HG03432 (cell line): ENCODE data around the gene LINS1.

ENCODE experiments used
- ATAC-seq: cut with Tn5 transposase; IDR thresholded peaks from one replicate; pipeline ENCODE4 v1.9.1; 2021; ENCODE audit warnings: mild to moderate bottlenecking, moderate library complexity; ENCODE audit not compliant: unreplicated experiment

LINS1 gene

GRCh38 chr15:100602064-100602822 is at the start of gene LINS1, which contains the start of gene ASB7:
LINS1 (minus strand) TSS chr15:100602184; CDS start chr15:100580842, 21,342 bp downstream.
ASB7 (plus strand) TSS chr15:100602589; CDS start chr15:100612217, 9,628 bp downstream.
- peak; percentile 89 for ATAC-seq

GRCh38 chr15:100651253-100651652 is 49.3 kb upstream of the LINS1 start:
- no peak for ATAC-seq

- no peak for ATAC-seq
These were observed 48.7 kb upstream of the LINS1 start for GRCh38 chr15:100650685-100651084.

- no peak for ATAC-seq
These were observed 47.0 kb upstream of the LINS1 start for GRCh38 chr15:100648951-100649350.

- no peak for ATAC-seq
These were observed 43.7 kb upstream of the LINS1 start for GRCh38 chr15:100645671-100646070.

- ATAC-seq = no peak
These were observed 41.0 kb upstream of the LINS1 start for GRCh38 chr15:100642950-100643338.

- ATAC-seq = no peak
These were observed 40.4 kb upstream of the LINS1 start for GRCh38 chr15:100642213-100642949.

- no peak for ATAC-seq
These were observed 36.3 kb upstream of the LINS1 start for GRCh38 chr15:100638177-100638730.

- no peak for ATAC-seq
These were observed 33.6 kb upstream of the LINS1 start for GRCh38 chr15:100635406-100636071.

GRCh38 chr15:100633763-100634075 is 31.7 kb upstream of the LINS1 start:
- no peak for ATAC-seq

GRCh38 chr15:100631831-100632230 is 29.8 kb upstream of the LINS1 start:
- no peak for ATAC-seq

GRCh38 chr15:100628746-100629145 is 26.8 kb upstream of the LINS1 start:
- ATAC-seq = no peak

- ATAC-seq = peak; percentile 80
These were observed 25.9 kb upstream of the LINS1 start for GRCh38 chr15:100627789-100628395.

GRCh38 chr15:100623301-100623700 is 21.3 kb upstream of the LINS1 start:
- ATAC-seq = no peak

GRCh38 chr15:100616700-100617099 is 14.7 kb upstream of the LINS1 start:
- no peak for ATAC-seq

GRCh38 chr15:100615801-100616200 is 13.8 kb upstream of the LINS1 start:
- ATAC-seq = no peak

- no peak for ATAC-seq
These were observed 12.9 kb upstream of the LINS1 start for GRCh38 chr15:100614918-100615317.

- ATAC-seq = no peak
These were observed 12.4 kb upstream of the LINS1 start for GRCh38 chr15:100614336-100614735.

- ATAC-seq = no peak
These were observed 11.2 kb upstream of the LINS1 start for GRCh38 chr15:100613208-100613607.

GRCh38 chr15:100612539-100612938 is 10.6 kb upstream of the LINS1 start:
- ATAC-seq = no peak

GRCh38 chr15:100602823-100603393 is 924 bp upstream of the LINS1 start:
- ATAC-seq = peak; percentile 40
